CD4-positive, alpha-beta T cell treated with Interleukin-17A for 4 hours (primary cell): ENCODE results near the gene LCE6A.

Experiments used
- DNase-seq: peaks from one replicate; pipeline ENCODE4 v3.0.0-alpha.2; 2020; ENCODE audit warnings: mixed read lengths

LCE6A gene

GRCh38 chr1:152842556-152842955 is at the start of gene LCE6A:
LCE6A (plus strand) TSS chr1:152842856; CDS start chr1:152843521, 665 bp downstream.
- DNase-seq = no peak

DNA sequence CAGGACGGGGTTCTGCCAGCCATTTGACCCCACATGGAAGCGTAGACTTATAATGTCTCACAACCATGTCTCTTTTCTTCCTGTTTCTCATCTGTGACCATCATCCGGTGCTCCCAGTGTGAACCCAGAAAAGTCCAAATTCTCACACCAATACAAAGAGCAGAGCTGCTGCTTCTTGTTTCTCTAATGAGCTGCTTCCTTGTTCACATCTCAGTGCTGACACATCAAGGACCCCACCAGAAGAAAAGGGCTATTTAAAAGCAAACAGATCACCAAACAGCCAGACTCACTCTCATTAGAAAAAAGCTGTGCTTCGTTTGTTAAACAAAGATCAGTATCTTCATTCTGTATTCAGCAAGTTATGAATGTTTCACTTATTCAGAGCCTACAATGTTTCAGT is 47.0 kb upstream of the LCE6A start:
- DNase-seq = no peak

DNA sequence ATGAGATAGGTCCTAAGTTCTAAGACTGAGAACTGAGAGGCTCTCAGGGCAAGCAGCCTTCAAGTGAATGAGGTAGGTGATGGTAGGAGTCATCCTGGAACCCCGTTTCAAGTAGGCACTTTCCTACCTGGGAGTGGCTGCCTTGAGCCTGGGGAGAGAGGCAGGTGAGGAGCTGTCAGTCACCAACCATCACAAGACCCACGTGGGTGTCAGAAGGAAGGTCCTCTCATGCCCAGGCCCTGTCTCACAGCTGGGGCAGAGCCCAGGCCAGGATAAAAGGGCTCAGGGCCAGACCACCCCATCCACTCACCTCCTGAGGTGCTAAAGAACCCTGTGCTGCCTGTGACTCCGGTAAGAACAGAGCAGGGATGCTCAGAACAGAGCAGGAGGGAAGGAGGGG is 46.2 kb upstream of the LCE6A start, which contains the start of gene LCE1D:
LCE1D (plus strand) TSS at position 301 of the 400 bp plus-strand sequence. CDS start 1,074 bp downstream, outside the sequence.
- no peak for DNase-seq

GRCh38 chr1:152801333-152801732 is 41.3 kb upstream of the LCE6A start:
- DNase-seq = no peak

GRCh38 chr1:152806576-152806975 is 36.1 kb upstream of the LCE6A start, which contains the start of gene LCE1C:
LCE1C (minus strand) TSS chr1:152806651; CDS start chr1:152805478, 1,173 bp downstream.
- no peak for DNase-seq

DNA sequence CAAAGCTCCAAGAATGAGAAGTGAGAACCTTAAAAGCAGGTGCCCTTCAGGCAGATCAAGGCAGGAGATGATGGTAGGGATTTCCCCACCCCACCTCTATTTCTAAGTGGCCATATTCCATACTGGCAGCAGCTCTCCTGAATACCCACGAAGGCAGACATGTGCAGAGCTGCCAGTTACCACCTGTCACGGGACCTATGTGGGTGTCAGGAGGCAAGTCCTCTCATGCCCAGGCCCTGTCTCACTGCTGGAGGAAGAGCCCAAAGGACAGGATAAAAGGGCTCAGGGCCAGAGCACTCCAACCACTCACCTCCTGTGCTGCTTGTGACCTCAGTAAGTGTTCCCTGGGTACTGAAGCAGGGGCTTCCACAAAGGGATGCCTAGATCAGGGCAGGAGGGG is 31.6 kb upstream of the LCE6A start:
- no peak for DNase-seq

GRCh38 chr1:152811671-152812070 is 31.0 kb upstream of the LCE6A start, which contains the start of gene LCE1B:
LCE1B (plus strand) TSS chr1:152811971; CDS start chr1:152812447, 476 bp downstream.
- no peak for DNase-seq

DNA sequence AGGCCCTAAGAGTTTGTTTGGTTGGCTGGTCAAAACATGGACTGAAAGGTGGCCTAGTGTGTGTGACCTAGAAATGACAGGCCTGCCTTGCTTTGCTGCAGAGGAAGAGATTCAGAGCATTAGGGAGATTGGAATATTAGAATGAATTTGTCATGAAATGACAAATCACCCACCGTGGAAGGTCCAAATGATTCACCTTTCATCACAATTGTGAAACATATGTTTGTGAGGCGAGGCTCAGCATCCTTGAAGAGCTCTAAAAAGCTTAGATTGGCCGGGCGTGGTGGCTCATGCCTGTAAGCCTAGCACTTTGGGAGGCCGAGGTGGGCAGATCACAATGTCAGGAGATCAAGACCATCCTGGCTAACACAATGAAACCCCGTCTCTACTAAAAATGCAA is 25.3 kb upstream of the LCE6A start:
- DNase-seq = no peak

DNA sequence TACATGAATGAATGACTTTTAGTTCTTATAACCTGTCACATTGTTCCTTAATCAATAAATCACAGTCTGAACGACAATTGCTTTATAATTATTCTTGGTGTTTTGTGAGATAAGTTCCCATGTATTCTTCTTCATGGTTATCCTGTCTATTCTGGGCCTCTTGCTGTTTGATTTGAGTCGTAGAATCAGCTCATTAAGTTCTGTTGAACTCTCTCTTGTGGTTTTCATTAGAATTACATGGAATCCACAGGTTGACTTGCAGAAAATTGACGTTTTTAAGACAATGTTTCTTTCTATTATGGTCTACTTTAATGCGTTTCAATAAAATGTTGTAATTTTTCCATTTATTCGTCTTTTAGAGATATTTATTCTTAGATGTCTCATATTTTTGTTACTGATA is 19.4 kb upstream of the LCE6A start:
- no peak for DNase-seq

DNA sequence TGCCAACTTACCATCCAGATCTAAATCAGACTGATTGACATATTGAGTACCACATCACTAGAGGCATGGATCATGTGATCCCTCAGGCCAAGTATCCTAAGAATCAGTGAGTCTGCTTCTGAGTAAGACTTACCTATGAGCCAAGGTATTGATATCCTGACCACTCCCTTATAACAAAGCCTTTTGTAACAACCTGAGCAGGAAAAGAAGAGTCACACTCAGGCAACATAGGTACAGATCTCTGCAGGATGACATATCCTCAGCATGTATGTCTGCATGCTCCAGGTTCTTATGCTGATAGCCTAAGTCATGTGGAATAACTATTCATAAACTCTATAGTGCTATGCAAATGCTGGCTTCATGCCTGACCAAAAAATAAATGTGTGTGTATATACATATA is 17.7 kb upstream of the LCE6A start:
- no peak for DNase-seq

- DNase-seq = no peak
Observed at GRCh38 chr1:152827173-152827572, 15.5 kb upstream of the LCE6A start, which contains the start of gene LCE1A. LCE1A (plus strand) TSS chr1:152827473; CDS start chr1:152827473, 0 bp downstream.

DNA sequence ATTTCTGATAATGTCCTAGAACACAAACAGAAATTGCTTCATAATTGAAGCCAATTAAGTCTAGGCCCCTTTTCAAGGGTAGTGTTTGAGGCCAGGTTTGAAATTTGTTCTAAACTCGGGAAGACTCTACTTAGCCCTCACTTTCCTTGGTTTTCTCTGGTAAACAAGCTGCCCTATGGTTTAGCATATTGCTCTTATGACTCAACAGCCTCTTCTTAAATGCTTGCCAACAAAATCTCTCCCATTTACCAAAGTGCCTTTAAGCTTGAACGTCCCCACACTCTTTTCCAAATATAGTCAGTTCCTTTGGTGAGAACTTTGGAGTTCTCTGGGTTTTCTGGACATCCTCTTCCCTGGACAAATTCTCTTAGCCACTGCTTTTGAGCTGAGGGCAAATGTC is 5.8 kb upstream of the LCE6A start:
- no peak for DNase-seq

DNA sequence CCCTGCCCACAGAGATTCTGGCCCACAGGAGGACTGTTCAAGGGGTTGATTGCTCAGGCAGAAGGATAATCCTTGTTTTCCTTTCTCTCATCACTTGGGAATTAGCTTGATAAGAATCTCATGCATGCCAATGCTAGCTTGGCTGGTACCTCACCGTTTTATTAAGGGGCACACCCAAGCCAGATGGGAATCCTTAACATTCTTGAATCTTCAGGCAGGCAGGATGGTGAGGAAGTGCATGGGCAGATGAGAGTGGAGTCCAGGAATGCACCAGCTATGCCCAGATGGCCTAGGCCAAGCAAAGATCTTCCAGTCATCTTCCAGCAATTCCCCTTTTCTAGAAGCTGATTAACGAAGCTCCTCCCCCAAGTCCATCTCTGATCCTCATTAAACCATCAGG is 13.0 kb downstream of the LCE6A start:
- no peak for DNase-seq

GRCh38 chr1:152858062-152858461 is 15.4 kb downstream of the LCE6A start:
- no peak for DNase-seq

DNA sequence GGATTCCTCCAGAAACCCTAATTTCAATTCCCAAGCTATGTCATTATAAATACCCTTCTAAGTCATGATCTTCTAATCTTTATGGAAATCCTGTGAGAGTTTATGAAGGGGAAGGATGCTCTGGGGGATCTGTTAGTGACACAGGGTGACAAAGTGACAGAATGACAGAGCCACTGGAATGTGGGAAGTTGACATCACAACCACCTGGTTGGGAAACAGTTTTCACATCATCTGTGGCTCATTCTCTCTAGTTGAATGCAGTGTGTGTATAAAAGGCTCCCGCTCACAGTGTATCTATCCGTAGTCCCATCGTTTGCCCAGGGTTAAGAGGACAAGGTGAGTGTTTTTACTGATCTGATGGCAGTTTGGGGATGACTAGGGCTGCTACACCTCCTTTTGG is 17.0 kb downstream of the LCE6A start, which contains the start of gene LCE7A:
LCE7A (plus strand) TSS at position 301 of the 400 bp plus-strand sequence. CDS start 702 bp downstream, outside the sequence.
- DNase-seq = no peak

- no peak for DNase-seq
Observed at GRCh38 chr1:152860129-152860528, 17.5 kb downstream of the LCE6A start.

DNA sequence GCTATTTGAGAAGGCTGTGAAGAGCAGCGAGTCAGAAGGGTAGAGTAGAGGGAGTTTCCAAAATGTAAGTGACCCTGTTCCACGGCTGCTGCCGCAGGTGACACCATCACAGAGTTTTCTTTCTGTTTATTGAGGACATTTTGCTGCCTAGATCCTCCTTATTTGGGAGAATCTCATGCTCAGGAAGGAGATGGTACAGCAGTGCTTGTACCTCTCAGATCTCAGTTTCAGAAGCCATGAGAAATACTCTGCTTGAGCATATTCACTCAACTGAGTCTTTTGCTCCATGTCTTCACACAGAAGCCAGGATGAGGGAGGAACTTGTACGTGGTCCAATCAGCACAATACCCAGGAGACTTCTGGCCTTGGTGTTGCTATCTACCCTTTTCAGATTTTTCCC is 18.7 kb downstream of the LCE6A start:
- DNase-seq = no peak

GRCh38 chr1:152864443-152864842 is 21.8 kb downstream of the LCE6A start:
- no peak for DNase-seq

DNA sequence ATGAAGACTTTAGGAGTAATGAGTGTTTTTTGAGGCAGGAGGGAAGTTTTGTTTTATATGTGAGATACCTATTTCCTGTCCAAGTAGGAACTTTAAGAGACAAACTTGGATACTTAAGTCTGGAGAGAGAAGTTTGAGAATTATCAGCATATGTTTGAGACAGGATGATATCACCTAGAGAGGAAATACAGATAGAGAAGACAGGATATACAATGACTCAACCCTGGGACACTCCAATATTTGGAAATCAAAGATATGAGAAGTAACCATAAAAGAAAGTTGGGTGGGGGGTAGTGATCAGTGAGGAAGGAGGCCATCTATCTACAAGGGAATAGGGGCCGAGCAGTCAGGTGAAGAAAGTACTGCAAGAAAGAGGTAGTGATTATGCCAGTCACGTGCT is 23.7 kb downstream of the LCE6A start:
- DNase-seq = no peak

- DNase-seq = peak; percentile 62
Observed at GRCh38 chr1:152869808-152870419, 27.3 kb downstream of the LCE6A start.

- DNase-seq = no peak
Observed at GRCh38 chr1:152870831-152871730, 28.4 kb downstream of the LCE6A start.

DNA sequence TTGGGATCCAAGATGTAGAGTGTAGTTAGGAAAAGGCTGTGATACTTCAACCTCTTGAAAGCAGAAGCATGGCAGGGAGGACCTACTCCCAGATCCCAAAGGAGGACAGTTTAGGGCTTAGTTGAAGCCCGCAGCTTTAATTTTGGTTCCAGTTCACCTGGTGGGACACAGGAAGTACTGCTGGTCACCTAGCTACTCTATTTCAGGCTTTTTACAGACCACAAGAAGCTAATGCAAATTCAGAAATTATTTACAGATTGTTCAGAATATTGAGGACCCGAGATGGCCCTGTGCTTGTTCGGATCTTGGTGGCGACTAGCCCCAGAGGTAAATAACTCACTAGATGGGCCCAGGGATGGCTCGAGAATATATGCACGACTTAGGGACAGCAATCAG is 29.1 kb downstream of the LCE6A start:
- no peak for DNase-seq

DNA sequence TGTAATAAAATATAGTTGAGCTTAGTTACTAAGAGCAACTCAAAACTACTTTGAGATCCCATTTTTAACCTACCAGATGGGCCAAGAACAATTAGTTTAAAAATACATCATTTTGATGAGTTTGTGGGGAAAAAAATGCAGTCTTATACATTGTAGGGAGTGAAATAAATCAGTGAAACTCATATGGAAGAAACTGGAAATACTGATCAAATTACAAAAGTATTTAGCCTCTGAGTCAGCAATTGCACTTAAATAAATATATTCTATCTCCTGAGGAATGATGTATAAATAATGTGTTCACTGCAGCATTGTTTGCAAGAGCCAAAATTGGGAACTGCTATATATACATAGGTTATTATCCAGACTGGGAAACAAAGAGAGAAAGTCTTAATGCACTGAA is 30.8 kb downstream of the LCE6A start:
- DNase-seq = no peak

DNA sequence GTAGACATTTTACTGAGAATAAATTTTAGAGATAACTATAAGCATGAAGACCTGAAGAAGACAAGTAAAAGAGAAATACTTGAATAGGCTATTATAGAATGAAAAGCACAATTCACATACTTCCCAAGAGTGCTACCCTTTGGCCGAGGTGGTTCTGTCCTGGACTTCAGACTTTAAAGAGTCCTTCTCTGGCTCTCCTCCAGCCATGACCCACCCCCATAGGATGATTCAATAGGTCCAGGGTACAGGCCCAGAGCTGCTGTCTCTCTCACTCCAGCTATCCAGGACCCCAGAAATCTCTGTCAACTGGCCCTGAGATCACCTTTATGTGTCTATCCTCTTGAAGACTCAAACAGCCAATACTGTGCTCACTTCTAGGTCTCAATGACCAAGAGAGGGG is 34.2 kb downstream of the LCE6A start:
- no peak for DNase-seq
